ENCODE results near the gene NAGK. TPM values are rescaled to one million over a fixed set of nuclear protein-coding genes. Genes with fewer than 3 reads are reported as not detected.
A peak's percentile ranks its signal among the peaks of the same experiment; 100 is the strongest.

Gene NAGK
- total RNA-seq, 2 experiments from 2014 or later: 97.8 to 211 TPM

DNA sequence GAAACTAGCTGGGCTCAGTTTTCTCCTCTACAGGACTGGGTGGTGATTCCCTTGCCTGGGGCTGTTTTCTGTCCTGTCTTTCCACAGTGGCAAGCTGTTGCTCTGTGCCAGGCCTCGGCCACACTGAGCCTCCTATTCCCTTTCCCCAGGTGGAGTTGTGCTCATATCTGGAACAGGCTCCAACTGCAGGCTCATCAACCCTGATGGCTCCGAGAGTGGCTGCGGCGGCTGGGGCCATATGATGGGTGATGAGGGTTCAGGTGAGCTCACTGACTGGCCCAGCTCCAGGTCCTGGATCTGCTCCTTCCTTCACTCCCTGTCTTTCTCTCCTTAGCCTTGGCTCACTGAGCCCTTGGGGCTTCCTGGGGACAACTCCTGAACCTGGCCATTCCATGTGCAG, 4.0 kb downstream of the NAGK start:
- ChIA-PET CTCF (ENCODE audit: unreplicated experiment) (interaction anchor here (0.9 kb wide), 1 partner anchor 71 kb away, joined by 3 read pairs; no protein-coding TSS in a partner anchor), POLR2A (no interaction called here)
- Histone ChIP-seq H4K20me1 (ENCODE audit: insufficient read depth, low read length) (peaks cover 18% of the 10 kb centered on the region), H3K9me3 (ENCODE audit: low read length) (no peaks in the 10 kb centered on the region), H2AFZ (ENCODE audit: low read length) (no peak overlapping the region), H3K27ac (ENCODE audit: low read depth, low read length, poor library complexity, severe bottlenecking) (peak overlapping the region; percentile 99), H3K4me3 (ENCODE audit: low read depth, low read length, poor library complexity, severe bottlenecking) (peak overlapping the region; percentile 94), H3K4me2 (ENCODE audit: low read length) (peak overlapping the region; percentile 92), H3K9me2 (ENCODE audit: insufficient read depth, low read length) (no peaks in the 10 kb centered on the region), H3K4me1 (ENCODE audit: insufficient read depth, low read length, poor library complexity, severe bottlenecking) (peaks cover 42% of the 10 kb centered on the region), H3K36me3 (ENCODE audit: insufficient read depth, low read length) (peaks cover 80% of the 10 kb centered on the region), H3K79me2 (ENCODE audit: insufficient read depth, low read depth, low read length) (peaks cover 53% of the 10 kb centered on the region)
- no peak for DNase-seq (ENCODE audit: low spot score)
- TF ChIP-seq, protein P1, sequence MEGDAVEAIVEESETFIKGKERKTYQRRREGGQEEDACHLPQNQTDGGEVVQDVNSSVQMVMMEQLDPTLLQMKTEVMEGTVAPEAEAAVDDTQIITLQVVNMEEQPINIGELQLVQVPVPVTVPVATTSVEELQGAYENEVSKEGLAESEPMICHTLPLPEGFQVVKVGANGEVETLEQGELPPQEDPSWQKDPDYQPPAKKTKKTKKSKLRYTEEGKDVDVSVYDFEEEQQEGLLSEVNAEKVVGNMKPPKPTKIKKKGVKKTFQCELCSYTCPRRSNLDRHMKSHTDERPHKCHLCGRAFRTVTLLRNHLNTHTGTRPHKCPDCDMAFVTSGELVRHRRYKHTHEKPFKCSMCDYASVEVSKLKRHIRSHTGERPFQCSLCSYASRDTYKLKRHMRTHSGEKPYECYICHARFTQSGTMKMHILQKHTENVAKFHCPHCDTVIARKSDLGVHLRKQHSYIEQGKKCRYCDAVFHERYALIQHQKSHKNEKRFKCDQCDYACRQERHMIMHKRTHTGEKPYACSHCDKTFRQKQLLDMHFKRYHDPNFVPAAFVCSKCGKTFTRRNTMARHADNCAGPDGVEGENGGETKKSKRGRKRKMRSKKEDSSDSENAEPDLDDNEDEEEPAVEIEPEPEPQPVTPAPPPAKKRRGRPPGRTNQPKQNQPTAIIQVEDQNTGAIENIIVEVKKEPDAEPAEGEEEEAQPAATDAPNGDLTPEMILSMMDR (conservative IDR thresholded peaks at IDR 0.05; ENCODE audit: low read length): no peak
- no peak for TF ChIP-seq EZH2phosphoT487 (IDR thresholded peaks at IDR 0.05; ENCODE audit: borderline replicate concordance, low read depth, low read length)
- intact Hi-C loops (cut with micrococcal nuclease; ENCODE audit: unreplicated experiment): loop anchor here (1.0 kb wide), 1 partner anchor 8 kb away; no protein-coding TSS in a partner anchor
- BruUV-seq (replicated peaks): no TSS peak

DNA sequence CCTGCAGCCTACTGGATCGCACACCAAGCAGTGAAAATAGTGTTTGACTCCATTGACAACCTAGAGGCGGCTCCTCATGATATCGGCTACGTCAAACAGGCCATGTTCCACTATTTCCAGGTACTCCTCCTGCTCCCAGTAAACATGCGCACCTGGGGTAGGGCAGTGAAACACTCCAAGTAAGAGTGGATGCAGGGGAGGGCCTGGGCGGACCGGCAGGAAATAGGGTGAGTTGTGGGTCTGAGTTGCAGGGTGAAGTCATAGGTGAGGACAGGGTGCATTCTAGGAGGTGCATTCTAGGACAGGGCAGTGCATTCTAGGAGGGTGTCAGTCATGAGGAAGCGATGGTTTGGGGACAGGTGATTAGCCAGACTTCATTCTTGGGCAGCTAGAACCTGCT, 5.0 kb downstream of the NAGK start:
- H3K4me2 ChIP-seq (ENCODE audit: low read length): no peak overlapping the region
- CTCF ChIA-PET (ENCODE audit: unreplicated experiment): no interaction called here
- H3K4me1 ChIP-seq (ENCODE audit: insufficient read depth, low read length, poor library complexity, severe bottlenecking): peaks cover 38% of the 10 kb centered on the region
- intact Hi-C loops (cut with micrococcal nuclease; ENCODE audit: unreplicated experiment): no loop called here
- no peak overlapping the region for H2AFZ ChIP-seq (ENCODE audit: low read length)
- H3K9me2 ChIP-seq (ENCODE audit: insufficient read depth, low read length): no peaks in the 10 kb centered on the region
- no peak overlapping the region for H3K4me3 ChIP-seq (ENCODE audit: low read depth, low read length, poor library complexity, severe bottlenecking)
- no peaks in the 10 kb centered on the region for H3K9me3 ChIP-seq (ENCODE audit: low read length)
- no peak for TF ChIP-seq EZH2phosphoT487 (IDR thresholded peaks at IDR 0.05; ENCODE audit: borderline replicate concordance, low read depth, low read length)
- TF ChIP-seq, protein P1 (conservative IDR thresholded peaks at IDR 0.05; ENCODE audit: low read length): no peak
- H3K27ac ChIP-seq (ENCODE audit: low read depth, low read length, poor library complexity, severe bottlenecking): no peak overlapping the region
- BruUV-seq (replicated peaks): no TSS peak
- no peak for DNase-seq (ENCODE audit: low spot score)
- peaks cover 52% of the 10 kb centered on the region for H3K79me2 ChIP-seq (ENCODE audit: insufficient read depth, low read depth, low read length)
- H4K20me1 ChIP-seq (ENCODE audit: insufficient read depth, low read length): peaks cover 18% of the 10 kb centered on the region
- POLR2A ChIA-PET: no interaction called here
- H3K36me3 ChIP-seq (ENCODE audit: insufficient read depth, low read length): peaks cover 90% of the 10 kb centered on the region

DNA sequence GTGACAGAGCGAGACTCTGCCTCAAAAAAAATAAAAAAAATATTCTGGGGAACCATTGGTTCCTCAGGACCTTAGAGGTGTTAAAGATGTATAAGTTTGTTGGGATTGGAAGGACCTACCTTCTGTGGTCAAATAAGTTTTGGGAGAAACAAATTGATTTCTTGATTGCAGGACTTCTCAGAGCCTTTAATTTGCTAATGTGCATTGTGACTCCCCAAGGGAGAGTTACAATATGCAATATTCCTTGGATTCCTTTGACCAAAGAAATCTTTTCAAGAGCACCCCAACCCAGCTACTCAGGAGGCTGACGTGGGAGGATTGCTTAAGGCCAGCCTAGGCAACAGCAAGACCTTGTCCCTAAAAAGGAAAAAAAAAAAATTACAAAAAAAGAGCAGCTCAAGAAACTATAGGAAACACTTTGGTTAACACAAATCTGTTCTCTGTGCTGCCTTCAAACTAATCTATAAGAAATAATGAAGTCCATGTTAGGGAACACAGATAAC, 6.5 kb downstream of the NAGK start:
- DNase-seq (ENCODE audit: low spot score): no peak
- H3K4me3 ChIP-seq (ENCODE audit: low read depth, low read length, poor library complexity, severe bottlenecking): no peak overlapping the region
- H3K79me2 ChIP-seq (ENCODE audit: insufficient read depth, low read depth, low read length): peaks cover 37% of the 10 kb centered on the region
- H3K9me2 ChIP-seq (ENCODE audit: insufficient read depth, low read length): no peaks in the 10 kb centered on the region
- intact Hi-C loops (cut with micrococcal nuclease; ENCODE audit: unreplicated experiment): no loop called here
- H3K4me1 ChIP-seq (ENCODE audit: insufficient read depth, low read length, poor library complexity, severe bottlenecking): peaks cover 31% of the 10 kb centered on the region
- ChIA-PET CTCF (ENCODE audit: unreplicated experiment) (no interaction called here), POLR2A (interaction anchor here (0.9 to 1.0 kb wide), 2 partner anchors 11 to 161 kb away, joined by 4 to 5 read pairs; no protein-coding TSS in a partner anchor)
- H3K9me3 ChIP-seq (ENCODE audit: low read length): no peaks in the 10 kb centered on the region
- peaks cover 4% of the 10 kb centered on the region; the same call in 1 of the 2 replicates for H4K20me1 ChIP-seq (ENCODE audit: insufficient read depth, low read length)
- no peak overlapping the region for H3K4me2 ChIP-seq (ENCODE audit: low read length)
- H3K27ac ChIP-seq (ENCODE audit: low read depth, low read length, poor library complexity, severe bottlenecking): no peak overlapping the region
- TF ChIP-seq, protein P1 (conservative IDR thresholded peaks at IDR 0.05; ENCODE audit: low read length): no peak
- no peak for TF ChIP-seq EZH2phosphoT487 (IDR thresholded peaks at IDR 0.05; ENCODE audit: borderline replicate concordance, low read depth, low read length)
- no TSS peak for BruUV-seq (replicated peaks)
- H3K36me3 ChIP-seq (ENCODE audit: insufficient read depth, low read length): peaks cover 96% of the 10 kb centered on the region
- H2AFZ ChIP-seq (ENCODE audit: low read length): no peak overlapping the region

Measured in OCI-LY7 (cell line).